Trophoblast cell (in vitro differentiated cells and primary cell): ENCODE measurements around the gene ASH1L.
"Not testable (repeated sequence)": the region's sequence is repeated elsewhere in the genome, so short reads cannot be mapped to it uniquely, and the experiment has no call there.

Experiments used
- DNase-seq, 2 donors: peaks; one replicate each; pipeline ENCODE4 v3.0.0-alpha.2; 2016
- H2AFZ ChIP-seq: 2 replicates; pipeline ENCODE4 v1.6.1; 2013; ENCODE audit warnings: low read length, moderate library complexity, mild to moderate bottlenecking; ENCODE audit not compliant: insufficient read depth, poor library complexity
- H2AK5ac ChIP-seq: 2 replicates; pipeline ENCODE4 v1.6.1; 2013; ENCODE audit warnings: mild to moderate bottlenecking, low read length
- H2BK120ac ChIP-seq: 2 replicates; pipeline ENCODE4 v1.6.1; 2013; ENCODE audit warnings: low read length, mild to moderate bottlenecking, moderate library complexity; ENCODE audit not compliant: insufficient read depth, poor library complexity
- H2BK12ac ChIP-seq: 2 replicates; pipeline ENCODE4 v1.6.1; 2013; ENCODE audit warnings: mild to moderate bottlenecking, low read length, moderate library complexity
- H2BK5ac ChIP-seq: 2 replicates; pipeline ENCODE4 v1.6.1; 2013; ENCODE audit warnings: low read length, low read depth, moderate library complexity, mild to moderate bottlenecking; ENCODE audit not compliant: poor library complexity
- H3K14ac ChIP-seq: 2 replicates; pipeline ENCODE4 v1.6.1; 2013; ENCODE audit warnings: mild to moderate bottlenecking, low read length
- H3K18ac ChIP-seq: 2 replicates; pipeline ENCODE4 v1.6.1; 2013; ENCODE audit warnings: mild to moderate bottlenecking, low read length
- H3K23ac ChIP-seq: 2 replicates; pipeline ENCODE4 v1.6.1; 2013; ENCODE audit warnings: low read length
- H3K27ac ChIP-seq: 2 replicates; pipeline ENCODE4 v1.5.1; 2013; ENCODE audit warnings: low read depth, mild to moderate bottlenecking, inconsistent platforms, low read length, moderate library complexity
- H3K27me3 ChIP-seq: 2 replicates; pipeline ENCODE4 v1.6.1; 2013; ENCODE audit warnings: inconsistent platforms, mild to moderate bottlenecking, low read length, moderate library complexity; ENCODE audit not compliant: insufficient read depth
- H3K36me3 ChIP-seq, 2 experiments: 1 replicate in 1 of 2; 2 replicates in 1 of 2; pipeline ENCODE4 v1.6.1; 2013; ENCODE audit warnings: low read length in 2 of 2, mild to moderate bottlenecking in 2 of 2, moderate library complexity in 1 of 2; ENCODE audit not compliant: insufficient read depth in 2 of 2, control insufficient read depth in 1 of 2
- H3K4ac ChIP-seq: 2 replicates; pipeline ENCODE4 v1.6.1; 2013; ENCODE audit warnings: low read depth, mild to moderate bottlenecking, low read length, moderate library complexity
- H3K4me1 ChIP-seq, 2 experiments: 1 replicate in 1 of 2; 2 replicates in 1 of 2; pipeline ENCODE4 v1.6.1; 2013; ENCODE audit warnings: low read length in 2 of 2, mild to moderate bottlenecking in 2 of 2, moderate library complexity in 1 of 2; ENCODE audit not compliant: insufficient read depth in 2 of 2, control insufficient read depth in 1 of 2
- H3K4me2 ChIP-seq: 2 replicates; pipeline ENCODE4 v1.6.1; 2013; ENCODE audit warnings: inconsistent platforms, mild to moderate bottlenecking, low read length, moderate library complexity
- H3K4me3 ChIP-seq: 2 replicates; pipeline ENCODE4 v1.5.1; 2013; ENCODE audit warnings: mild to moderate bottlenecking, low read depth, low read length, inconsistent platforms
- H3K79me1 ChIP-seq: one replicate; pipeline ENCODE4 v1.6.1; 2013; ENCODE audit warnings: low read length
- H3K79me2 ChIP-seq: 2 replicates; pipeline ENCODE4 v1.6.1; 2013; ENCODE audit warnings: low read length, mild to moderate bottlenecking; ENCODE audit not compliant: control insufficient read depth, insufficient read depth, poor library complexity
- H3K9ac ChIP-seq: 2 replicates; pipeline ENCODE4 v1.6.1; 2013; ENCODE audit warnings: mild to moderate bottlenecking, low read length
- H3K9me3 ChIP-seq: 2 replicates; pipeline ENCODE4 v1.6.1; 2013; ENCODE audit warnings: low read depth, mild to moderate bottlenecking, control low read depth, inconsistent platforms, low read length; ENCODE audit not compliant: insufficient read depth
- H4K12ac ChIP-seq: 2 replicates; pipeline ENCODE4 v1.6.1; 2013; ENCODE audit warnings: low read depth, mild to moderate bottlenecking, low read length, moderate library complexity
- H4K8ac ChIP-seq: 2 replicates; pipeline ENCODE4 v1.6.1; 2013; ENCODE audit warnings: low read depth, mild to moderate bottlenecking, low read length, moderate library complexity
- H4K91ac ChIP-seq: one replicate; pipeline ENCODE4 v1.6.1; 2013; ENCODE audit warnings: low read depth, mild to moderate bottlenecking, low read length, moderate library complexity
- WGBS: extraction: QIAGEN DNeasy Blood & Tissue Kit; methylation state at CpG from one replicate; pipeline ENCODE4 v1.1.7; 2013; ENCODE audit warnings: missing lambda C conversion rate; ENCODE audit not compliant: insufficient read length, insufficient coverage; ENCODE audit errors: extremely low coverage; 5-methylcytosine and 5-hydroxymethylcytosine counted together

ASH1L gene

GRCh38 chr1:155569988-155570592 lies 7.5 kb upstream of the ASH1L start:
- Histone ChIP-seq H4K8ac (no peak overlapping the region), H3K14ac (no peak overlapping the region), H4K91ac (no peak overlapping the region), H2AFZ (no peak overlapping the region), H3K36me3 (peaks cover 2% of the 10 kb centered on the region in 2 experiments), H3K18ac (no peak overlapping the region), H3K79me2 (no peaks in the 10 kb centered on the region), H2AK5ac (no peak overlapping the region), H3K4me3 (no peak overlapping the region), H4K12ac (no peak overlapping the region), H3K27me3 (no peaks in the 10 kb centered on the region), H3K27ac (no peak overlapping the region), H2BK120ac (no peak overlapping the region), H3K9me3 (no peaks in the 10 kb centered on the region), H3K4me1 (no peaks in the 10 kb centered on the region), H3K9ac (no peak overlapping the region), H2BK12ac (no peak overlapping the region), H3K79me1 (no peaks in the 10 kb centered on the region), H3K4ac (no peak overlapping the region), H3K4me2 (no peak overlapping the region), H2BK5ac (no peak overlapping the region), H3K23ac (no peak overlapping the region)
- whole genome bisulfite sequencing, result no CpG with 5 or more reads among the region's 6 CpGs
- no peak for DNase-seq

GRCh38 chr1:155563377-155564022 lies 897 bp upstream of the ASH1L start:
- Histone ChIP-seq H3K18ac (peak overlapping the region; percentile 80), H3K4ac (peak overlapping the region; percentile 41), H4K8ac (peak overlapping the region; percentile 92), H4K12ac (peak overlapping the region; percentile 46), H3K14ac (peak overlapping the region; percentile 78), H3K79me2 (peaks cover 26% of the 10 kb centered on the region), H3K9ac (peak overlapping the region; percentile 81), H2AFZ (peak overlapping the region; percentile 39), H3K4me3 (peak overlapping the region; percentile 90), H3K79me1 (peaks cover 12% of the 10 kb centered on the region), H2BK5ac (peak overlapping the region; percentile 99), H4K91ac (peak overlapping the region; percentile 96), H3K4me2 (peak overlapping the region; percentile 82), H3K27ac (peak overlapping the region; percentile 99)
- H3K9me3 ChIP-seq, H3K27me3 ChIP-seq, H2BK120ac ChIP-seq, H3K4me1 ChIP-seq, H2BK12ac ChIP-seq, H2AK5ac ChIP-seq, H3K23ac ChIP-seq, H3K36me3 ChIP-seq: not testable (repeated sequence)
- no CpG with 5 or more reads among the region's 19 CpGs for WGBS
- DNase-seq, result peak in 1 of 2 donors; percentile 39

GRCh38 chr1:155561779-155562580 lies 623 bp downstream of the ASH1L start:
- Histone ChIP-seq H3K18ac (peak overlapping the region; percentile 79), H3K79me1 (peaks cover 12% of the 10 kb centered on the region), H4K8ac (peak overlapping the region; percentile 64), H4K12ac (peak overlapping the region; percentile 79), H2BK120ac (peak overlapping the region; percentile 67), H3K4ac (peak overlapping the region; percentile 94), H3K4me2 (peak overlapping the region; percentile 67), H2BK5ac (peak overlapping the region; percentile 60), H3K27ac (peak overlapping the region; percentile 93), H3K14ac (peak overlapping the region; percentile 93), H2AFZ (peak overlapping the region; percentile 77), H3K79me2 (peaks cover 28% of the 10 kb centered on the region), H4K91ac (peak overlapping the region; percentile 82), H3K4me3 (peak overlapping the region; percentile 92), H3K9ac (peak overlapping the region; percentile 97)
- not testable (repeated sequence) for H2BK12ac ChIP-seq, H3K4me1 ChIP-seq, H3K36me3 ChIP-seq, H3K23ac ChIP-seq, H3K27me3 ChIP-seq, H2AK5ac ChIP-seq, H3K9me3 ChIP-seq, DNase-seq
- no CpG with 5 or more reads among the region's 56 CpGs for WGBS

GRCh38 chr1:155555915-155556314 lies 6.7 kb downstream of the ASH1L start:
- H3K9me3 ChIP-seq, result no peaks in the 10 kb centered on the region
- DNase-seq, result no peak
- no peak overlapping the region for H4K12ac ChIP-seq
- H3K79me2 ChIP-seq, result peaks cover 20% of the 10 kb centered on the region
- H3K79me1 ChIP-seq, result no peaks in the 10 kb centered on the region
- peak overlapping the region; percentile 55 for H3K4ac ChIP-seq
- H3K4me3 ChIP-seq, result no peak overlapping the region
- H3K36me3 ChIP-seq, result peaks cover 5 to 11% of the 10 kb centered on the region in 2 experiments
- no peak overlapping the region for H2BK12ac ChIP-seq
- no peak overlapping the region for H2BK120ac ChIP-seq
- no peak overlapping the region for H4K8ac ChIP-seq
- H3K18ac ChIP-seq, result no peak overlapping the region
- no peak overlapping the region for H3K9ac ChIP-seq
- no peaks in the 10 kb centered on the region for H3K4me1 ChIP-seq
- H3K14ac ChIP-seq, result no peak overlapping the region
- no peak overlapping the region for H2BK5ac ChIP-seq
- no peak overlapping the region for H2AK5ac ChIP-seq
- no peaks in the 10 kb centered on the region for H3K27me3 ChIP-seq
- H3K27ac ChIP-seq, result no peak overlapping the region
- no peak overlapping the region for H3K4me2 ChIP-seq
- no peak overlapping the region for H4K91ac ChIP-seq
- H2AFZ ChIP-seq, result no peak overlapping the region
- no peak overlapping the region for H3K23ac ChIP-seq
